ENCODE data around the gene SMIM9.

SMIM9 gene

DNA sequence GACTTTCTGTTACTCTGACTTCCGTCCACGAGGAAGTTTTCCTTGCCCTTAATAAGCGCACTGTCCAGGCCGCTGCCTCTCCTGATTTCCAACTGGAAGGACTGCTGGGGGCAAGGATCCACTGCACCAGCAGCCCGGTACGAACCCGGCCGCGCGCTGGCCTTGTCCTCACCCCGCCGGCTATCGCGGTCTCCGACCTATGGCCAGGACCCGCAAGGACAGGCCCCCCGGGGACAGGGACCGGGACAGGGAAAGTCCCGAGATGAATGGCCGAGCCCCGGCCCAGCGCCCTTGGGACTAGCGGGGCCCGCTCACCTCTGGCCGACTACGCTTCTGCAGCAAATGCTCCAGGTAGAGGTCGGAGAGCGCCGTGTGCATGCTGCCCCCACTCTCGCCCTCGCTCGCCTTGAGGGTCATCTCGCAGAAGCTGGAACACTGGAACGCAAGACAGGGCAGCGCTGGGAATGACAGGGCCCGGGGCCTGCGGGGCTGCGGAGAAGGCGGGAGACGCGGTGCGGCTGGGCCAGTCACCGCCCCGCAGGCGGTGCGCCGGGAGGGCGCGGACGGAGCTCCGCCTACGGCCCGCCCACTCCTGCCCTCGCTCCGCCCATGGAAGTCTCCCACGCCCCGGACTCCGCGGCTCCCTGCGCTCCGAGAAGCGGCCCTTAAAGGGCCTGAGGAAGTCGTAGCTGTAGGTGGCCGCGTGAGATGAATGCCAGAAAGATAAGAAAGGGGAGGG, 29.3 kb downstream of the SMIM9 start, which contains the start of gene MPP1 (continued):
- TF ChIP-seq, protein P1, sequence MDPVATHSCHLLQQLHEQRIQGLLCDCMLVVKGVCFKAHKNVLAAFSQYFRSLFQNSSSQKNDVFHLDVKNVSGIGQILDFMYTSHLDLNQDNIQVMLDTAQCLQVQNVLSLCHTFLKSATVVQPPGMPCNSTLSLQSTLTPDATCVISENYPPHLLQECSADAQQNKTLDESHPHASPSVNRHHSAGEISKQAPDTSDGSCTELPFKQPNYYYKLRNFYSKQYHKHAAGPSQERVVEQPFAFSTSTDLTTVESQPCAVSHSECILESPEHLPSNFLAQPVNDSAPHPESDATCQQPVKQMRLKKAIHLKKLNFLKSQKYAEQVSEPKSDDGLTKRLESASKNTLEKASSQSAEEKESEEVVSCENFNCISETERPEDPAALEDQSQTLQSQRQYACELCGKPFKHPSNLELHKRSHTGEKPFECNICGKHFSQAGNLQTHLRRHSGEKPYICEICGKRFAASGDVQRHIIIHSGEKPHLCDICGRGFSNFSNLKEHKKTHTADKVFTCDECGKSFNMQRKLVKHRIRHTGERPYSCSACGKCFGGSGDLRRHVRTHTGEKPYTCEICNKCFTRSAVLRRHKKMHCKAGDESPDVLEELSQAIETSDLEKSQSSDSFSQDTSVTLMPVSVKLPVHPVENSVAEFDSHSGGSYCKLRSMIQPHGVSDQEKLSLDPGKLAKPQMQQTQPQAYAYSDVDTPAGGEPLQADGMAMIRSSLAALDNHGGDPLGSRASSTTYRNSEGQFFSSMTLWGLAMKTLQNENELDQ (tag by site-specific recombination; IDR thresholded peaks at IDR 0.05; ENCODE audit: low read depth) = no peak
- TF ChIP-seq ZNF768 (tag by site-specific recombination; IDR thresholded peaks at IDR 0.05) (no peak), SCRT1 (tag by site-specific recombination; IDR thresholded peaks at IDR 0.05; ENCODE audit: borderline replicate concordance) (no peak), ZNF404 (tag by site-specific recombination; IDR thresholded peaks at IDR 0.05) (no peak), KLF8 (tag by site-specific recombination; IDR thresholded peaks at IDR 0.05) (peak; percentile 57; the same call in 1 of the 2 replicates), ZNF335 (tag by site-specific recombination; conservative IDR thresholded peaks at IDR 0.05) (peak; percentile 58), ZNF423 (tag by site-specific recombination; IDR thresholded peaks at IDR 0.05) (no peak), ZBTB8A (tag by site-specific recombination; IDR thresholded peaks at IDR 0.05) (peak; percentile 46; the same call in 1 of the 2 replicates), ZNF707 (tag by site-specific recombination; IDR thresholded peaks at IDR 0.05) (no peak), KLF9 (tag by site-specific recombination; IDR thresholded peaks at IDR 0.05; ENCODE audit: low read depth) (peak; percentile 36; the same call in 1 of the 2 replicates), MZF1 (tag by site-specific recombination; IDR thresholded peaks at IDR 0.05; ENCODE audit: borderline replicate concordance) (no peak), ZBTB48 (tag by site-specific recombination; IDR thresholded peaks at IDR 0.05) (no peak), ZNF776 (tag by site-specific recombination; IDR thresholded peaks at IDR 0.05; ENCODE audit: borderline replicate concordance) (no peak), ZNF529 (tag by site-specific recombination; IDR thresholded peaks at IDR 0.05; ENCODE audit: insufficient replicate concordance) (no peak), ZNF560 (tag by site-specific recombination; IDR thresholded peaks at IDR 0.05; ENCODE audit: borderline replicate concordance) (no peak), ZXDB (tag by site-specific recombination; IDR thresholded peaks at IDR 0.05) (no peak), SCRT2 (tag by site-specific recombination; IDR thresholded peaks at IDR 0.05) (no peak), ZNF394 (tag by site-specific recombination; IDR thresholded peaks at IDR 0.05; ENCODE audit: borderline replicate concordance) (no peak), ZFHX2 (tag by site-specific recombination; conservative IDR thresholded peaks at IDR 0.05) (peak; percentile 99), GFI1B (tag by site-specific recombination; IDR thresholded peaks at IDR 0.05) (no peak), ZNF391 (tag by site-specific recombination; IDR thresholded peaks at IDR 0.05; ENCODE audit: borderline replicate concordance, low read depth) (no peak), MYNN (tag by site-specific recombination; IDR thresholded peaks at IDR 0.05; ENCODE audit: borderline replicate concordance) (no peak), MEIS1 (CRISPR knock-in tag; IDR thresholded peaks at IDR 0.05; ENCODE audit: borderline replicate concordance) (no peak)
- TF ChIP-seq, protein P2, sequence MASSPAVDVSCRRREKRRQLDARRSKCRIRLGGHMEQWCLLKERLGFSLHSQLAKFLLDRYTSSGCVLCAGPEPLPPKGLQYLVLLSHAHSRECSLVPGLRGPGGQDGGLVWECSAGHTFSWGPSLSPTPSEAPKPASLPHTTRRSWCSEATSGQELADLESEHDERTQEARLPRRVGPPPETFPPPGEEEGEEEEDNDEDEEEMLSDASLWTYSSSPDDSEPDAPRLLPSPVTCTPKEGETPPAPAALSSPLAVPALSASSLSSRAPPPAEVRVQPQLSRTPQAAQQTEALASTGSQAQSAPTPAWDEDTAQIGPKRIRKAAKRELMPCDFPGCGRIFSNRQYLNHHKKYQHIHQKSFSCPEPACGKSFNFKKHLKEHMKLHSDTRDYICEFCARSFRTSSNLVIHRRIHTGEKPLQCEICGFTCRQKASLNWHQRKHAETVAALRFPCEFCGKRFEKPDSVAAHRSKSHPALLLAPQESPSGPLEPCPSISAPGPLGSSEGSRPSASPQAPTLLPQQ (tag by site-specific recombination; IDR thresholded peaks at IDR 0.05) = no peak; the same call in 1 of the 2 replicates
- TF ChIP-seq, protein P3, sequence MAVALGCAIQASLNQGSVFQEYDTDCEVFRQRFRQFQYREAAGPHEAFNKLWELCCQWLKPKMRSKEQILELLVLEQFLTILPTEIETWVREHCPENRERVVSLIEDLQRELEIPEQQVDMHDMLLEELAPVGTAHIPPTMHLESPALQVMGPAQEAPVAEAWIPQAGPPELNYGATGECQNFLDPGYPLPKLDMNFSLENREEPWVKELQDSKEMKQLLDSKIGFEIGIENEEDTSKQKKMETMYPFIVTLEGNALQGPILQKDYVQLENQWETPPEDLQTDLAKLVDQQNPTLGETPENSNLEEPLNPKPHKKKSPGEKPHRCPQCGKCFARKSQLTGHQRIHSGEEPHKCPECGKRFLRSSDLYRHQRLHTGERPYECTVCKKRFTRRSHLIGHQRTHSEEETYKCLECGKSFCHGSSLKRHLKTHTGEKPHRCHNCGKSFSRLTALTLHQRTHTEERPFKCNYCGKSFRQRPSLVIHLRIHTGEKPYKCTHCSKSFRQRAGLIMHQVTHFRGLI (tag by site-specific recombination; IDR thresholded peaks at IDR 0.05) = no peak
- TF ChIP-seq, protein P4, sequence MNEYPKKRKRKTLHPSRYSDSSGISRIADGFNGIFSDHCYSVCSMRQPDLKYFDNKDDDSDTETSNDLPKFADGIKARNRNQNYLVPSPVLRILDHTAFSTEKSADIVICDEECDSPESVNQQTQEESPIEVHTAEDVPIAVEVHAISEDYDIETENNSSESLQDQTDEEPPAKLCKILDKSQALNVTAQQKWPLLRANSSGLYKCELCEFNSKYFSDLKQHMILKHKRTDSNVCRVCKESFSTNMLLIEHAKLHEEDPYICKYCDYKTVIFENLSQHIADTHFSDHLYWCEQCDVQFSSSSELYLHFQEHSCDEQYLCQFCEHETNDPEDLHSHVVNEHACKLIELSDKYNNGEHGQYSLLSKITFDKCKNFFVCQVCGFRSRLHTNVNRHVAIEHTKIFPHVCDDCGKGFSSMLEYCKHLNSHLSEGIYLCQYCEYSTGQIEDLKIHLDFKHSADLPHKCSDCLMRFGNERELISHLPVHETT (tag by site-specific recombination; IDR thresholded peaks at IDR 0.05) = no peak
- TF ChIP-seq, protein P5, sequence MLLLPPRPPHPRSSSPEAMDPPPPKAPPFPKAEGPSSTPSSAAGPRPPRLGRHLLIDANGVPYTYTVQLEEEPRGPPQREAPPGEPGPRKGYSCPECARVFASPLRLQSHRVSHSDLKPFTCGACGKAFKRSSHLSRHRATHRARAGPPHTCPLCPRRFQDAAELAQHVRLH (tag by site-specific recombination; IDR thresholded peaks at IDR 0.05) = no peak
- TF ChIP-seq, protein P6, sequence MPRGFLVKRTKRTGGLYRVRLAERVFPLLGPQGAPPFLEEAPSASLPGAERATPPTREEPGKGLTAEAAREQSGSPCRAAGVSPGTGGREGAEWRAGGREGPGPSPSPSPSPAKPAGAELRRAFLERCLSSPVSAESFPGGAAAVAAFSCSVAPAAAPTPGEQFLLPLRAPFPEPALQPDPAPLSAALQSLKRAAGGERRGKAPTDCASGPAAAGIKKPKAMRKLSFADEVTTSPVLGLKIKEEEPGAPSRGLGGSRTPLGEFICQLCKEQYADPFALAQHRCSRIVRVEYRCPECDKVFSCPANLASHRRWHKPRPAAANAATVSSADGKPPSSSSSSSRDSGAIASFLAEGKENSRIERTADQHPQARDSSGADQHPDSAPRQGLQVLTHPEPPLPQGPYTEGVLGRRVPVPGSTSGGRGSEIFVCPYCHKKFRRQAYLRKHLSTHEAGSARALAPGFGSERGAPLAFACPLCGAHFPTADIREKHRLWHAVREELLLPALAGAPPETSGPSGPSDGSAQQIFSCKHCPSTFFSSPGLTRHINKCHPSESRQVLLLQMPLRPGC (tag by site-specific recombination; IDR thresholded peaks at IDR 0.05) = no peak
- TF ChIP-seq, protein P7, sequence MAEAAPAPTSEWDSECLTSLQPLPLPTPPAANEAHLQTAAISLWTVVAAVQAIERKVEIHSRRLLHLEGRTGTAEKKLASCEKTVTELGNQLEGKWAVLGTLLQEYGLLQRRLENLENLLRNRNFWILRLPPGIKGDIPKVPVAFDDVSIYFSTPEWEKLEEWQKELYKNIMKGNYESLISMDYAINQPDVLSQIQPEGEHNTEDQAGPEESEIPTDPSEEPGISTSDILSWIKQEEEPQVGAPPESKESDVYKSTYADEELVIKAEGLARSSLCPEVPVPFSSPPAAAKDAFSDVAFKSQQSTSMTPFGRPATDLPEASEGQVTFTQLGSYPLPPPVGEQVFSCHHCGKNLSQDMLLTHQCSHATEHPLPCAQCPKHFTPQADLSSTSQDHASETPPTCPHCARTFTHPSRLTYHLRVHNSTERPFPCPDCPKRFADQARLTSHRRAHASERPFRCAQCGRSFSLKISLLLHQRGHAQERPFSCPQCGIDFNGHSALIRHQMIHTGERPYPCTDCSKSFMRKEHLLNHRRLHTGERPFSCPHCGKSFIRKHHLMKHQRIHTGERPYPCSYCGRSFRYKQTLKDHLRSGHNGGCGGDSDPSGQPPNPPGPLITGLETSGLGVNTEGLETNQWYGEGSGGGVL (tag by site-specific recombination; IDR thresholded peaks at IDR 0.05) = 0 out of 2 replicates have a peak, but pooled peaks have one; percentile 27

All from HEK293 (cell line).